HCT116 (cell line): ENCODE results near the gene SHROOM3. TPM values are rescaled to one million over a fixed set of nuclear protein-coding genes. Genes with fewer than 3 reads are reported as not detected.

Source experiments
- ATAC-seq: fragments of 200-7000 bp; cut with Tn5 transposase; 2 replicates; pipeline ENCODE4 v1.9.1; 2020; ENCODE audit warnings: mild to moderate bottlenecking, moderate library complexity
- BruUV-seq: library from RNA; stranded (reverse); fragments of 400-500 nt; replicated peaks from 2 replicates; lab custom pipeline; 2021; lab: Mats Ljungman, UMichigan
- CTCF ChIA-PET: fragments of 300-600 bp; sonication (Branson Sonifier 250); formaldehyde crosslinking; loops from one replicate; lab custom pipeline; 2021; ENCODE audit warnings: antibody characterized with exemption; lab: Charles Lee
- POLR2A ChIA-PET: fragments of 300-600, 350-600 bp; sonication (Branson Sonifier 250); formaldehyde crosslinking; loops from one replicate; lab custom pipeline; 2021; ENCODE audit warnings: antibody characterized with exemption; lab: Charles Lee
- RAD21 ChIA-PET, 2 experiments: fragments of 300-600 bp; sonication (Branson Sonifier 250); formaldehyde crosslinking; loops; one replicate each; lab custom pipeline; 2023; ENCODE audit warnings: low total read pairs in 2 of 2; ENCODE audit not compliant: uncharacterized antibody in 2 of 2, unreplicated experiment in 2 of 2, low non-redundant PET in 1 of 2; lab: Charles Lee
- DNase-seq: peaks from one replicate; pipeline ENCODE4 v3.0.0-alpha.2; 2010; ENCODE audit warnings: low read depth, low spot score
- H2AFZ ChIP-seq: fragments of 200-600 bp; shearing (Covaris generic), sonication (generic); 2 replicates; pipeline ENCODE4 v1.6.1; 2017; ENCODE audit warnings: low read depth, mixed run types, mixed read lengths, antibody characterized with exemption, low read length; ENCODE audit not compliant: poor library complexity, severe bottlenecking
- H3K27ac ChIP-seq: 2 replicates; pipeline ENCODE4 v1.5.1; 2012; ENCODE audit warnings: low read depth, low read length
- H3K27me3 ChIP-seq: fragments of 200-600 bp; sonication (generic); 2 replicates; pipeline ENCODE4 v1.6.1; 2016; ENCODE audit warnings: mixed run types, low read length, mixed read lengths; ENCODE audit not compliant: insufficient read depth
- H3K36me3 ChIP-seq, 2 experiments: fragments of 200-500 bp in 1 of 2; fragments of 200-600 bp in 1 of 2; sonication (Bioruptor generic) in 1 of 2; sonication (generic) in 1 of 2; 2 replicates each; pipeline versions ENCODE4 v1.5.1 to v1.6.1; 2014 to 2016; ENCODE audit warnings: low read length in 2 of 2, inconsistent platforms in 1 of 2, mixed read lengths in 1 of 2, mixed run types in 1 of 2; ENCODE audit not compliant: insufficient read depth in 2 of 2, control insufficient read depth in 1 of 2
- H3K4me1 ChIP-seq, 2 experiments: fragments of 200-600 bp in 1 of 2; sonication (generic) in 1 of 2; 2 replicates each; pipeline versions ENCODE4 v1.5.1 to v1.6.1; 2012 to 2017; ENCODE audit warnings: low read length in 2 of 2, inconsistent platforms in 1 of 2, mild to moderate bottlenecking in 1 of 2, mixed read lengths in 1 of 2, mixed run types in 1 of 2, moderate library complexity in 1 of 2; ENCODE audit not compliant: insufficient read depth in 2 of 2, control insufficient read depth in 1 of 2
- H3K4me2 ChIP-seq: fragments of 200-600 bp; sonication (generic); 2 replicates; pipeline ENCODE4 v1.6.1; 2017; ENCODE audit warnings: mixed run types, low read length, mixed read lengths
- H3K4me3 ChIP-seq, 2 experiments: fragments of 200-600 bp in 1 of 2; sonication (generic) in 1 of 2; replicated peaks in 1 of 2; 2 replicates each; pipeline ENCODE4 v1.5.1; 2011 to 2016; ENCODE audit warnings: low read length in 2 of 2, control low read depth in 1 of 2, low read depth in 1 of 2, mild to moderate bottlenecking in 1 of 2, mixed read lengths in 1 of 2, mixed run types in 1 of 2
- H3K79me2 ChIP-seq: fragments of 200-600 bp; sonication (generic); 2 replicates; pipeline ENCODE4 v1.6.1; 2017; ENCODE audit warnings: mild to moderate bottlenecking, mixed run types, low read length, moderate library complexity, mixed read lengths; ENCODE audit not compliant: insufficient read depth
- H3K9ac ChIP-seq: fragments of 200-600 bp; sonication (generic); 2 replicates; pipeline ENCODE4 v1.6.1; 2016; ENCODE audit warnings: low read length, mixed read lengths
- H3K9me2 ChIP-seq: fragments of 200-600 bp; sonication (generic), shearing (Covaris generic); 2 replicates; pipeline ENCODE4 v1.6.1; 2017; ENCODE audit warnings: mixed run types, mild to moderate bottlenecking, moderate library complexity; ENCODE audit not compliant: insufficient read depth
- H3K9me3 ChIP-seq, 2 experiments: fragments of 200-500 bp in 1 of 2; fragments of 200-600 bp in 1 of 2; sonication (Bioruptor generic) in 1 of 2; sonication (generic) in 1 of 2; 2 replicates each; pipeline ENCODE4 v1.6.1; 2014 to 2017; ENCODE audit warnings: low read length in 2 of 2, mixed read lengths in 2 of 2, inconsistent platforms in 1 of 2, low read depth in 1 of 2, mild to moderate bottlenecking in 1 of 2, mixed run types in 1 of 2, moderate library complexity in 1 of 2; ENCODE audit not compliant: control insufficient read depth in 1 of 2, insufficient read depth in 1 of 2
- H4K20me1 ChIP-seq: fragments of 200-600 bp; sonication (generic), shearing (Covaris generic); 2 replicates; pipeline ENCODE4 v1.6.1; 2017; ENCODE audit warnings: mixed run types, mild to moderate bottlenecking, moderate library complexity; ENCODE audit not compliant: insufficient read depth
- ATF3 ChIP-seq: IDR thresholded peaks from 2 replicates; pipeline ENCODE4 v1.6.1; 2012
- CEBPB ChIP-seq: IDR thresholded peaks from 2 replicates; pipeline ENCODE4 v1.6.1; 2012; ENCODE audit warnings: low read depth
- EGR1 ChIP-seq: IDR thresholded peaks from 2 replicates; pipeline ENCODE4 v1.6.1; 2012; ENCODE audit warnings: low read depth
- EZH2 ChIP-seq: fragments of 200-600 bp; sonication (generic); IDR thresholded peaks from 2 replicates; pipeline ENCODE4 v1.6.1; 2017; ENCODE audit warnings: antibody characterized with exemption, mixed run types
- EZH2phosphoT487 ChIP-seq: fragments of 200-600 bp; IDR thresholded peaks from 2 replicates; pipeline ENCODE4 v1.6.1; 2018; ENCODE audit warnings: antibody characterized with exemption, borderline replicate concordance
- FOSL1 ChIP-seq: IDR thresholded peaks from 2 replicates; pipeline ENCODE4 v1.6.1; 2012; ENCODE audit warnings: low read depth
- MAX ChIP-seq: IDR thresholded peaks from 2 replicates; pipeline ENCODE4 v1.6.1; 2012
- RAD21 ChIP-seq: IDR thresholded peaks from 2 replicates; pipeline ENCODE4 v1.6.1; 2012; ENCODE audit warnings: low read depth, mild to moderate bottlenecking
- REST ChIP-seq: IDR thresholded peaks from 2 replicates; pipeline ENCODE4 v1.6.1; 2012; ENCODE audit warnings: low read depth
- SIN3A ChIP-seq: IDR thresholded peaks from 2 replicates; pipeline ENCODE4 v1.6.1; 2012; ENCODE audit warnings: low read depth
- SRF ChIP-seq: IDR thresholded peaks from 2 replicates; pipeline ENCODE4 v1.6.1; 2012; ENCODE audit warnings: low read depth
- TCF7L2 ChIP-seq: IDR thresholded peaks from 2 replicates; pipeline ENCODE4 v1.7.0; 2011; ENCODE audit warnings: borderline replicate concordance, inconsistent platforms; ENCODE audit not compliant: insufficient read depth, insufficient read length; ENCODE audit errors: extremely low read depth
- ZFX ChIP-seq: fragments of 450-650 bp; IDR thresholded peaks from 2 replicates; pipeline ENCODE4 v1.6.1; 2017
- ZNF274 ChIP-seq: fragments of 200-500 bp; sonication (Bioruptor generic); IDR thresholded peaks from 2 replicates; pipeline ENCODE4 v1.6.1; 2014; ENCODE audit warnings: mild to moderate bottlenecking, low read depth, low read length, inconsistent platforms
- intact Hi-C: fragments of 100-400 bp; cut with micrococcal nuclease; formaldehyde crosslinking; loops from 2 replicates; pipeline ENCODE4 v1.10.0; 2022
- total RNA-seq: library from RNA; stranded (reverse); gene quantifications from one replicate; pipeline ENCODE4 v1.2.1, GENCODE V29; 2021; ENCODE audit not compliant: unreplicated experiment

SHROOM3 gene
- total RNA-seq, 1 experiment from 2014 or later, result 22.5 TPM

GRCh38 chr4:76488455-76488854 lies 53.4 kb downstream of the SHROOM3 start:
- ChIA-PET RAD21 (no interaction called here), POLR2A (no interaction called here), CTCF (no interaction called here)
- Histone ChIP-seq H2AFZ (no peak overlapping the region), H3K36me3 (no peaks in the 10 kb centered on the region), H3K79me2 (no peaks in the 10 kb centered on the region), H3K27ac (no peak overlapping the region), H3K9me2 (no peaks in the 10 kb centered on the region), H3K4me1 (peaks cover 7 to 17% of the 10 kb centered on the region in 2 experiments; a peak in 3 of 4 replicates), H4K20me1 (no peaks in the 10 kb centered on the region), H3K4me3 (no peak overlapping the region), H3K4me2 (no peak overlapping the region), H3K9ac (no peak overlapping the region), H3K9me3 (no peaks in the 10 kb centered on the region), H3K27me3 (no peaks in the 10 kb centered on the region)
- ATAC-seq, result no peak
- TF ChIP-seq EGR1 (no peak), FOSL1 (no peak)
- BruUV-seq, result no TSS peak
- no peak for DNase-seq
- intact Hi-C loops, result loop anchor here (5.0 kb wide), 1 partner anchor 51 kb away; the partner anchor contains the start of gene SHROOM3

- Histone ChIP-seq H3K27ac (no peak overlapping the region), H3K79me2 (no peaks in the 10 kb centered on the region), H3K4me3 (no peak overlapping the region), H3K27me3 (no peaks in the 10 kb centered on the region), H4K20me1 (no peaks in the 10 kb centered on the region), H3K9me2 (no peaks in the 10 kb centered on the region), H3K36me3 (no peaks in the 10 kb centered on the region), H3K9me3 (no peaks in the 10 kb centered on the region), H3K4me2 (no peak overlapping the region), H2AFZ (no peak overlapping the region), H3K4me1 (peaks cover 7 to 17% of the 10 kb centered on the region in 2 experiments; a peak in 3 of 4 replicates), H3K9ac (no peak overlapping the region)
- CTCF ChIA-PET, result no interaction called here
- DNase-seq (no peak), ATAC-seq (no peak)
- POLR2A ChIA-PET, result no interaction called here
- BruUV-seq, result no TSS peak
- intact Hi-C loops, result loop anchor here (5.0 kb wide), 1 partner anchor 52 kb away; the partner anchor contains the start of gene SHROOM3
- RAD21 ChIA-PET, result no interaction called here
- TF ChIP-seq ZNF274 (no peak), MAX (no peak), ATF3 (no peak), EZH2 (no peak), SRF (no peak), TCF7L2 (no peak), ZFX (no peak), EZH2phosphoT487 (no peak), CEBPB (no peak), SIN3A (no peak), REST (no peak), RAD21 (no peak)
Observed at GRCh38 chr4:76488888-76489685, 54.1 kb downstream of the SHROOM3 start.
